Stimulated activated CD8-positive, alpha-beta memory T cell treated with anti-CD3 and anti-CD28 coated beads, Interleukin-4, amount 100 ng/mL, for 1 hour (primary cell): Measurements from ENCODE around the gene FUS.
"Not testable (repeated sequence)": the region's sequence is repeated elsewhere in the genome, so short reads cannot be mapped to it uniquely, and the experiment has no call there.

Experiments
- DNase-seq, 2 donors: peaks; one replicate each; pipeline ENCODE4 v3.0.0-alpha.2; 2020; ENCODE audit warnings: low read depth in 2 of 2, low spot score in 1 of 2

The FUS gene

DNA sequence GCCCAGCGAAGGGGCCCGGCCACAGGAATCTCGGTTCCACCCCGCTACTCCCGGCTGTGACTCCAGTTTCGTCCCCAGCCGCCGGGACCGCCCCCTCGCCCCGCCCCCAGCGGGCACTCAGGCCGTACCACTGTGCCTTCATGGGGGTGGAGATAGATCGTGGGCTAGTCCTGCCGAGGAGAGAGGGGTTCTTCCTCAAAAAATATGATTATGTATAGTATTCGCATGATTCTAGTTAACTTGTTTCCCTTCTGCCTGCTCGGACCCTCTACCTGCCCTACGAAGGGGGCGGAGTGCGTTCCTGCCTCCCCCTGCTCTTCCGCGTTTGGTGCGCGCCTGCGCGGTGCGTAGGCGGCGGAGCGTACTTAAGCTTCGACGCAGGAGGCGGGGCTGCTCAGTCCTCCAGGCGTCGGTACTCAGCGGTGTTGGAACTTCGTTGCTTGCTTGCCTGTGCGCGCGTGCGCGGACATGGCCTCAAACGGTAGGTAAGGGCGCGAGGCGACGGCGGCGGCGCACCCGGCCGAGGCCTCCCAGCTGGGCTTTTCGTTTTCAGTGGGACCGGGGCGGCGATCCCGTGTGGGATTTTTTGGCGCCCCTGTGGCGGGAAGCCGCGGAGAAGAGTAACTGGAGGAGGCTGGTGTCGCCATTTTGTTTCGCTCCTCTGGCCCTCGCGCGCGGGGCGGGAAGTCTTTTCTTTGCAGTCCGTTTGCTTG lies at the start of gene FUS:
Gene FUS, plus strand, starts transcription at position 393 of the 713 bp plus-strand sequence. Its CDS starts 76 bp downstream, at position 469.
- peak; percentile 85 to 89 for DNase-seq

DNA sequence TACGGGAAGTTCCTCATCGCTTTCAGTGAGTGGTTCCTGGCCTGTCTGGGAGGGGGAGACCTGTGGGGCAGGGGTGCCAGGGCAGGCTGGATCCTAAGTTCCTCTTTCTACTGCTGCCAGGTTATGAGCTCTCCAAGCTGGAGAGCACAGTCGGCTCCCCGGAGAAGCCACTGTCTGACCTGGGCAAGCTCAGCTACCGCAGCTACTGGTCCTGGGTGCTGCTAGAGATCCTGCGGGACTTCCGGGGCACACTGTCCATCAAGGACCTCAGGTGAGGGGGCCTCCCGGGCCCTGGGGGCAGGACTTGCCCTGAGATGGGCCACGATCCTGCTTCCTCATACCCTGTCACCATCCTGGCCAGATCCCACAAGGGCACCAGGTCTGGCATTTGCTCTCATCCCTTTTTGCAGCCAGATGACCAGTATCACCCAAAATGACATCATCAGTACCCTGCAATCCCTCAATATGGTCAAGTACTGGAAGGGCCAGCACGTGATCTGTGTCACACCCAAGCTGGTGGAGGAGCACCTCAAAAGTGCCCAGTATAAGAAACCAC lies 49.5 kb upstream of the FUS start:
- DNase-seq, result no peak

DNA sequence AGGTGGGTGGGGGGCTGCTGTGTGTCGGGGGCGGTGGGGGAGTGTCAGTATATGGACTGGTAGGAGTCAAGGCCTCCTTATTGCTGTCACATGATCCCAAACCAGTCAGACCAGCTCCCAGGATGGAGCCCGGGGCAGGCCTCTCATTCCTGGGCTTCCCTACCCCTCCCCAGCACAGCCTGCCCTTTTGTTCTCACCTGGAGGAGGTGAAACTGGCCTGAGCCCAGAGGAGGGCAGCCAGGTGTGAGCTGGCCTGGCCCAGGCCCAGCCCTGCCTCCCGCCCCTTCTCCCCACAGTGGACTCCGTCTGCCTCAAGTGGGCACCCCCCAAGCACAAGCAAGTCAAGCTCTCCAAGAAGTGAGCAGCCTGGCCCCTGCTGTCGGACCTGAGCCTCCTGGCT lies 49.0 kb upstream of the FUS start:
- no peak for DNase-seq

DNA sequence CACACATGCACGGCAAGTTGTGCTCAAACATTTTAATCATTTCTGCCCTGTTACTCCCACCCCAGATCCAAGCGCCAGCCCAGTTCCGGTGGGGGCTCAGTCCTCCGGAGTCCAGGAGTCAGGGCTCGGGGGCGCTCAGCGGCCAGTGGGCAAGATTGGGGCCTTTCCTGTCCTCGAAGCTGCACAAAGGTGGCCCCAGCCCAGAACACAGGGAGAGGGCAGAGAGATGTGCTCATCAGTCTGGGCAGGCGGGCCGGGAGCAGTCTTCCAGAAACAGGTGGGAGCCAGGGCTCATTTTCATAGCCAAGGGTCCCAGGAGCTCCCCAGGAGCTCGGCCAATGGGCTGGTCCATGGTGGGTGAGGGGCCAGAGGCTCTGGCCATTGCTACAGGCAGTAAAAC lies 48.5 kb upstream of the FUS start:
- no peak for DNase-seq

DNA sequence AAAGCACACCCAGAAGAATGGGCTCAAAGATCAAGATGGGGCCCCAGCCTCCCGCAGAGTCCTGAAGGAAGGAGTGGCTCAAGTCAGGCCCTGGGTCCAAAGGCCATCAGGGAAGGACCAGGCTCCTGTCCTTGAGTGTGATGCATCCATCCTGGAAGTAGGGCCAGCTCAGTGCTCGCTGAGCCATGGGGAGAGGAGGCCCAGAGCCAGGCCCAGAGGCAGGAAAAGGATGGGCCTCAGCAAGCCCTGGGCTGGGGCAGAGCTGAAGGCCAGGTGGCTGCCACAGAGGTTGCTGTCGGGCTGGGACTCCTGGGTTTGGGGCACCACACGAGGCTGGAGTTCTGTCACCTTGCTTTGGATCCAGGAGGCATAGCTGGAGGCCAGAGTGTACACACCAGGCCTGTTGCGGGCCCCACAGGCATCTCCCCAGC lies 48.1 kb upstream of the FUS start:
- DNase-seq, result no peak

DNA sequence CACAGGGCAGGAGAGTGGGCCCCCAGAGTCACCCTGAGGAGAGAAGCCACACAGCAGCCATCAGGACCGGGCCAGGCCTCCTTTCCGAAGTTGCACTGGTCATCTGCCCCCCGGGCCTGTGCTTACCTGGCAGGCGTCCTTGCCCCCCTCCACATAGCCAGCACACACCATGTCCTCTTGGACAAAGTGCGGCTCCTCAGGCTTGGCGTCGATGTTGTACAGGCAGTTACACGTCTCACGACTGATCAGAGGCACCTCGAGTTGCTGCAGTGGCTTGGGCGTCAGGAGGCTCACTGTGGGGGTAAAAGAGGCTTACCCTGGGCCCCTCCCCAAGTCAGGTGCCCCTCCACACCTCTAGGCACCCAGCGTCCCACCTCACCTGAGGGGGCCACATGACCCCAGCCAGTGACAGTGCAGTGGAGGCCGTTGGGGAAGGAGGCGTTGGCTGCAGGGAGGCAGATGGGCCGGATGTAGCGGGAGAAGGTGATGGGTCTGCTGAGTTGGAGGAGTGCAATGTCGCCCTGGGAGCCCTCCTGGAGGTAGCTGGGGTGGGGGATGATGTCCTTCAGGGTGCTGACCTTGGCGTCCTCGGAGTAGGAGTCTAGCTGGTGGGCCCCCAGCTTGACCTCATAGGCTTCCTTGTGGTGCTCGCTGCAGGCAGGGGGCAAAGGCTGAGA lies 47.5 kb upstream of the FUS start:
- DNase-seq, result no peak

DNA sequence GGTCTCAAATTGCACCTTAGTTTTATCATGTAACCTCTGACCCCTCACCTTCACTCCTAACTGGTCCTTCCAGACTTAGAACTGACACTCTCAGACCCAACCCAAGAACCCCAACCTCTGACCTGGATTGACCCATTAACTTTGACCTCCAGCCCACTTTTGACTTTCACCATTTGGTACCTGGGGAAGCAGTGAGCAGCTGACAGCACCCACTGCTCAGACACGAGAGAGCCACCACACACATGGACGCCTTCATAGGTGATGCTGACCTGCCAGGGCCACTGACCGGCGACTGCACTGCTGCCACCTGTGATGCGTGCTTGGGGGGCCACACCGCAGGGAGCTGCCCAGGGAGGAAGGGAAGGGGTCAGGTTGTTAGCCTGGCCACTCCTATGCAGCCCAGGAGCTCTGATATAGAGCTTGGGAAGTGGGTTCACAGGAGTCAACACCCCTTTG lies 46.9 kb upstream of the FUS start:
- DNase-seq, result no peak

DNA sequence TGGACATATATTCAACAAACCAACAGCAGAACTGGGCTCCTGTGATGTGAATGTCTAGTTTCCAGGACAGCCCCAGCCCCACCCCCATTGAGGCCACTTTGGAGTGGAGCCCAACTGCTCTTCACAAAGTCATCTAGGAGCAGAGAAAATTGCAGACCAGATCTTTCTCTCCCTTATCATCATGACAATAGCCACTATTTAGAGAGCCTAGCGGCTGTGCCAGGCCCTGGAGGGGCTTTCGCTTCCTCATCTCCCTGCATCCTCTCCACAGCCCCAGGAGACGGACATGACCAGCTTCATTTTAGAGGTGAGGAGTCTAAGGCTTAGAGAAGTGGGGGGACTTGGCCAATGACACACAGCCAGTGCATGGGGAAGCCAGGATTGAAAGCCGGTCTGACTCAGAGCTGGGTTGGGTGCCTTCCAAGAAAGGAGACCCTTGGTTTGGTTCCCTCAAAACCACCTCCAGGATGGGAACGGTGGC lies 45.8 kb upstream of the FUS start:
- no peak for DNase-seq

DNA sequence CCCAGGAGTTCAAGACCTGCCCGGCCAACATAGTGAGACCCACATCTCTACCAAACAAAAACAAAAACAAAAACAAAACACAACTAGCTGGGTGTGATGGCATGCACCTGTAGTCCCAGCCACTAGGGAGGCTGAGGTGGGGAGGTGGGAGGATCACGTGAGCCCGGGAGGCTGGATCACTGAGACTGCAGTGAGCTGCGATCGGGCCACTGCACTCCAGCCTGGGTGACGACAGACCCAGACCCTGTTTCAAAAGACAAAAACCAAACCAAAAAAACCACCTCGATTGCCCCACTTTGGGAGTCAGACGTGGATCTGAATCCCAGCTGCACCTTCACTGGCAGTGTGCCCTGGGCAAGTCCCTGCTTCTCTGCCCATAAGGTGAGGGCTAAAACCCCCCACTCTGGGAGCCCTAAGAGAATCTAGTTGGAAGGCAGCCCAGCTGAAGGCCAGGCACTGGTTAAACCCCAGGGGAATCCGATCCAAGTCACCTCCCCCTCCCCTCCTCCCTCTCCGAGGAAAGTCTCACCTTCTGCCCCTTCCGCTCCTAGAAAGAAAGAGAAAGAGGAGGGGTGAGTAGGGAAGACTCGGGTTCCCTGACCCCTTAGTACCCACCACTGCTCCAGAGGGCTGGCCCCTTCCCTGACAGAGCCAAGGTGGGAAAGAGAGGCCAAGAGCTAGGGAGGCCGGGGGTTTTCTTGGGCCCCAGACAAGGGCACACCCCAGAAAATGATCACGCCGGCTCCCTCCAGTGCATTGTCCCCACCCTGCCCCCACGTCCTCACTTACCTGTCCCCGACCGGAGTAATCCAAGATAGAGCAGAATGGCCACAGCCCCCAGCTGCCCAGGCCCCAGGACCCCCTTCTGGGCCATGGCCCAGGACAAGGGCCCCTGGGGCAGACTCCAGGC lies 45.1 kb upstream of the FUS start:
- no peak for DNase-seq

DNA sequence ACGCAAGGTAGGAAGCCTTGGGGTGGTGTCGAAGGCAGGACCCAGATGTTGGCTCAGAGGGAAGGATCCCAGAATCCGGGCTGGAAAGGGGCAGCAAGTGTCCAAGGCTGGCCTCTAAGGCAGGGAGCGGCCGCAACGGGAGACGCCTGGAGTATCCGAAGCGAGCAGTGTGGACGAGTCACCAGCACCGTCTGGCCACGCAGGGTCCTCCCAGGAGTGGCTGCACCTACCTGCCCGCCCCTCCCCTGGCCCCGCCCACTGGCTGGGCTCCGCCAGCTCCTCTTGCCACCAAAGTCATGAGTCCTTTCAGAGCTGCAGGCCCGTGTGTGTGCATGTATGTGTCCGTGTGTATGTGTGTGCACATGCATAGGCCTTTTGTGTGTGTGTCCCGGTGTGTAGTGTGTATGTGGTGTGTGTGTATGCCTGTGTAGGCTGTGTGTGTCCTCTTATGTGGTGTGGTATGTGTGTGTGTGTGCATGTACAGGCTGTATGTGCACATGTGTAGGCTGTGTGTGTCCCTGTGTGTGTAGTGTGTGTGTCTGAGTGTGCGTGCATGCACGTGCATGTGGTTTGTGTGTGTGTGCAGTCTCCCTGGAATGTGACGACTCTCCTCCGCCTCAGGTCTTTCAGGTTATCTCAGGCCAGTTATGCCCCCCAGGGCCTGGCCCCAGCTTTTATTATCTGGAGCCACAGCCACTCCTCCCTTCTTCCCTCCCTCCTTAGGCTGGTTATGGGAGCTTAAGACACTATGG lies 44.2 kb upstream of the FUS start, which contains the start of gene PRSS8:
Gene PRSS8, minus strand, starts transcription at position 193 of the 752 bp plus-strand sequence. CDS start 229 bp downstream, outside the sequence.
- DNase-seq, result no peak

DNA sequence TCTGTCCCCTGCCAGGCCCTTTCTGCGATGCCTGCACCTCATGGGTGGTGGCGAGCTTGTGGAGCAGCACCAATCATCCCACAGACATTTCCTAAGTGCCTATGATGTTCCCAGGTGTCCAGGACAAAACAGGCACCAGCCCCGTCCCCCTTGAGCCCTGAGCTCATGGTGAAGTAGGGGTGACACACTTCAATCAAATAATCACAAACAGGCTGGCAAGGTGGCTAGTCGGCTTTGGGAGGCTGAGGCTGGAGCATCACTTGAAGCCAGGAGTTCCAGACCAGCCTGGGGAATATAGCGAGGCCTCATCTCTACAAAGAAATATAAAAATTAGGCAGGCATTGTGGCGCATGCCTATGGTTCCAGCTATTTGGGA lies 43.7 kb upstream of the FUS start:
- DNase-seq, result no peak

DNA sequence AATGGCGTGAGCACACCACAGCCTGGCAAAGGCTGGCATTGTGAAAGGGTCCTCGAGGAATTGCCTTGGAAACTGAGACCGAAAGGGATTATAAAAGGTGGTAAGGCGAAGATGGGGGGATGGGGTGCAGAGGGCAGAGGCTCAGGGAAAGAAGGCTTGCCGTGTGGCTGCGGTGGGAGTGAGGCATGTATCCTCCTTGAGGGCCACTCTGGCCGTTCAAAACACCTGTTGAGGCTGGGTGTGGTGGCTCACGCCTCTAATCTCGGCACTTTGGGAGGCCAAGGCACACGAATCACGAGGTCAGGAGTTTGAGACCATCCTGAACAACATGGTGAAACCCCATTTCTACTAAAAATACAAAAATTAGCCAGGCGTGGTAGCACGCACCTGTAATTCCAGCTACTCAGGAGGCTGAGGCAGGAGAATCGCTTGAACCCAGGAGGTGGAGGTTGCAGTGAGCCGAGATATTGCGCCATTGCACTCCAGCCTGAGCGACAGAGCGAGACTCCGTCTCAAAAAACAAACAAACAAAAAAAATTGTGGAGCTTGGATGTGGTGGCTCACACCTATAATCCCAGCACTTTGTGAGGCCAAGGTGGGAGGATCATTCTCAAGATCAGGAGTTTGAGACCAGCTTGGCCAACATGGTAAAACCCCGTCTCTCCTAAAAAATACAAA lies 43.0 kb upstream of the FUS start:
- not testable (repeated sequence) for DNase-seq

DNA sequence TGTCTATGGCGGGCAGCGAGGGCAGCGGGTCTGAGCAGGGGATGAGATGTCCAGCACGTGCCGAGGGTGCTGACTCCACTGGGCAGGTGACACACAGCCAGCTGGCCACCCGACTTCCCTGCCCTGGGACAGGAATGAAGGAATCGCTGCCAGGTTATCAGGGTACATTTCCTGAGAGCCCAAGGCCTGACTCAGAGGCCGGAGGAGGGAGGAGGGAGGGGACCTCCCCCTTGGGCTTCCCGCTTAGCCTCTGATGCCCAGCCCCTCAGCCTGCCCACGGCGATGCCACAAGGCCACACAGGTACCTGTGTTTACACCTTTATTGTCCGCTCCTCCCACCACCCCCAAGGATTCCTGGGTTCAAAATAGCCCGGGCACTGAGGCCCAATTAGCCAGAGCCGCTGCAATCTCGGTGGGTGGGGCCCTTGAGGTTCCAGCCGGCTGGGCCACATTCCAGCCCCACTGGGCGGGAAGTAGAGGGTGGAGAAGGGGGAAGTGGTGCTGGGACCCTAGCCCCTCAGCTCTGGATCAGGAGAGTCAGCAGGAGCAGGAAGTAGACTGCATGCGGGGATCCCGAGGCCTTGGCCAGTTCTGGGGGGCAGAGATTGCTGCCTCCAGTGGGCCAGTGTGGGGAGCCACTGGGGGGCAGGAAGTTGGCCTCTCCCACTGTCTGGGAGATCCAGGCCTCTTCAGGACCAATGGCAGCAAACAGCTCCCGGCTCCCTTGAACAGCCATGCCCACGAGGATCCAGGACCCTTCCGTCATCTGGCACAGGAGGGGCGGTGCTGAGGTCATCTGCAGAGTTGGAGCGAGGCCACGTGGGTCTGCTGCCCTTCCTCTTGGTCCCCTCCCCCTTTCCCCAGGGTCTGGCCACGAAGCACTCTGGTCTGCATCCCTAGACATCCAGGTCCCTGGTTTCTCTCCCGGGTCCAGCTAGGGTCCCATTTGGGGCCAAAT lies 41.0 kb upstream of the FUS start:
- no peak for DNase-seq

DNA sequence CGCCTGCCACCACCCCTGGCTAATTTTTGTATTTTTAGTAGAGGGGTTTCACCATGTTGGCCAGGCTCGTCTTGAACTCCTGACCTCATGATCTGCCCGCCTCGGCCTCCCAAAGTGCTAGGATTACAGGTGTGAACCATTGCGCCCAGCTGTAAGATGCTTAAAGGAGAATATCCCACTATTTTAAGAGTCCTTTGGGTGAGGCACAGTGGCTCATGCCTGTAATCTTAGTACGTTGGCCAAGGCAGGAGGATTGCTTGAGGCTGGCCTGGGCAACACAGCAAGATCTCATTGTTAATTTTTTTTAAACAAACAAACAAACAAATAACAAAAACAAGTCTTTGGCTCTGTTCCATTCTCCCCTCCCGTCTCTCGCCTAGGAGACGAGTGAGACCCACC lies 38.9 kb upstream of the FUS start:
- DNase-seq, result not testable (repeated sequence)

DNA sequence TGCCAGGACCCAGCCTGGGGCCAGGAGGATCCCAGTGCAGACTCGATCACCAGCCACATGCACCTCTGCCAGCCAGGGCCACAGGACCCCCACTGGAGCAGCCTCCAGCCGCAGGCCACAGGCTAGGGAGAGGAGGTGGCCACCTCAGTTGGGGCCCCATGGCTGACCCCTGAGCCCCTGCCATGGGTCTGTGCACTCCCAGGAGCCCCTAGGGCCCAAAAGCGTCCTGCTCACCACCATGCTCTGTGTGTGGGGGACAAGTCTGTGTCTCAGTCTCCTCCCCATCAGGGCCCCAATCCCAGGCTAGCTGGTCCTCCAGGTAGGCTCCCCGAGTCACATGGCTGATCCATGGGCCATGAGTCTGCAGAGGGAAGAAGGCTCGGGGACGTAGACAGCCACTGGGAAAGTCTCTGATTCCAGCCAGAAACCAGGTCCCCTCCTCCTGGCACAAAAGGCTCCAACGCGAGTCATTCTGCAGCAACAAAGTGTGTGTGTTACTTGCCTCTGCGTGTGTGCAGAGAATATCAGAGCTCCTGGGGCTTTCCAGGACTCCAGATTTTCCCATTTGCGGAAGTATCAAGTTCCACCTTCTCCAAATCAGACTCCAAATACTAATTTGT lies 38.3 kb upstream of the FUS start:
- no peak for DNase-seq

DNA sequence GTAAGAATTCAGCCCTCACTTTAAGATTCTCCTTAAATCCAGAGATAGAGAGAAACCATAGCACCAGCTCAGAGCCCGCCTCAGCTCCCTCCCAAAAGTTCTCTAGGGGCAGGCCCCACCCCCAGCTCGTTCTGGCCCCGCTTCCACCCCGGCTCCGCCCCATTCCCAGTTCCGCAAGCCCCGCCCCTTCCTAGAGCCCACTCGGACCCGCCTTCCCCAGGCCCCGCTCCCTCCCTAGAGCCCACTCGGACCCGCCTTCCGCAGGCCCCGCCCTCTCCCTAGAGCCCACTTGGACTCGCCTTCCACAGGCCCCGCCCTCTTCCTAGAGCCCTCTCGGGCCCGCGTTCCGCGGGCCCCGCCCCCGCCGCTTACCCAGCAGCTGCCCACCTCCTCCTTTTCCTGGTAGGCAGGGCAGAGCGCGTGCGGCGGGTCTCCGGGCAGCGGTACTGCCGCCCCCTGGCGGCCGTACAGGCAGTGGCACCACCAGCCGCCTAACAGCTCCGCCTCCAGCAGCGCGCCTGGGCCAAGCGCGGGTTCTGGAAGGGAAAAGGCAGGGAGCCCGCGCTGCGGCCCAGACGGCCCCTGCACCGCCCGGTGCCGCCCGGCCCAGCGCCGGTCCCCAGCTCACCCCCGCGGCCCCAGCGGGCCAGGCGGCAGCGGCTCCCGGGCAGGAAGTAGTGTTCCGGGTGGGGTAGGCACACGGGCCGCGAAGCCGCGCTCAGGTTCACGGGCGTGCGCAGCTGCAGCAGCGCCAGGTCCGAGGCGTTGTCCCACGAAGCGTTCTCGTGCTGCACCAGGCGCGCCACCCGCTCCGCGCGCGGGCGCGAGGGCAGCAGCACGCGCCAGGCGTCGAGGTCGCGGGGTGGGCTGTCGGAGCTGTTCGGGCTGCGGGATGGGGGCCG lies 37.6 kb upstream of the FUS start:
- DNase-seq, result peak; percentile 91 to 93

DNA sequence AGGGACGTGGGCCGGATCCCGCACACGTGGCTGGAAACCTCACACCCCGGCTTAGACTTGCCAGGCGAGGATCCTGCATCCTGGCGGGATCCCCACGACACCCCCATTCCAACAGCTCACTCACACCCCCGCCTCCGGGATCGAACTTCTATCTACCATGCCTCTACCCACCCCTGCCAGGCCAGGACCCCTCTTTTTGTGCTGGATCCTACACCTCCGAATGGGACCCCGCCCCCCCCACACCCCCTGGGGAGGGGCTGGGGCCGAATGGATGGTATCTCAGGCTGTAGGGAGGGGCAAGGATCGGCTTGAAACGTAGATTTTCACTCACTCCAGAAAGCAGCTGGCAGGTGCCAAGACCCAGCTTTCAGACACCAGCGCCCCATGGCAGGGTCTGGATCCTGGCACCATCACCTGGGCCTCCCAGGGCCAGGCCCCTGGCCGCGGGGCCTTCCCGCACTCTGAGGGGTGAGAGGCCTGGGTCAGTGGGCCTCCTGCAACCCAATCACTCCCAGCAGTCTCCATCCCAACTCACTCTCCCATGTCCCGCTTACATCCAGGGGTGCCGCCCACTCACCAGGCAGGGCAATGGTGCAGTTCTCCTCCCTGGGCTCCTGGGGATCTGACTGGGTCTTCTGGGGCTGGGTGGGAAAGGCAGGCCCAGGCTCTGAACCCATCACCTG lies 36.8 kb upstream of the FUS start:
- no peak for DNase-seq
